Stomach smooth muscle (tissue), 2 donors: ENCODE measurements around the gene SLC12A7.

ENCODE experiments used
- H3K27ac ChIP-seq: one replicate; pipeline ENCODE4 v1.7.0; 2013; ENCODE audit warnings: mild to moderate bottlenecking, low read length, inconsistent platforms
- H3K27me3 ChIP-seq, 2 donors: one replicate each; pipeline ENCODE4 v1.7.0; 2013; ENCODE audit warnings: low read length in 2 of 2; ENCODE audit not compliant: insufficient read depth in 2 of 2, control insufficient read depth in 1 of 2
- H3K36me3 ChIP-seq, 2 donors: one replicate each; pipeline ENCODE4 v1.7.0; 2013; ENCODE audit warnings: low read length in 2 of 2; ENCODE audit not compliant: control insufficient read depth in 2 of 2, insufficient read depth in 2 of 2
- H3K4me1 ChIP-seq: one replicate; pipeline ENCODE4 v1.7.0; 2013; ENCODE audit warnings: low read length; ENCODE audit not compliant: control insufficient read depth, insufficient read depth
- H3K4me3 ChIP-seq, 2 donors: one replicate each; pipeline ENCODE4 v1.7.0; 2013; ENCODE audit warnings: low read length in 2 of 2
- H3K9ac ChIP-seq, 2 donors: one replicate each; pipeline ENCODE4 v1.7.0; 2013; ENCODE audit warnings: low read length in 2 of 2, mild to moderate bottlenecking in 1 of 2
- H3K9me3 ChIP-seq, 2 donors: one replicate each; pipeline ENCODE4 v1.7.0; 2013; ENCODE audit warnings: low read length in 2 of 2; ENCODE audit not compliant: control insufficient read depth in 2 of 2
- donor health status: healthy.
- donor health status: Pancreatic carcinoma.

SLC12A7 gene

DNA sequence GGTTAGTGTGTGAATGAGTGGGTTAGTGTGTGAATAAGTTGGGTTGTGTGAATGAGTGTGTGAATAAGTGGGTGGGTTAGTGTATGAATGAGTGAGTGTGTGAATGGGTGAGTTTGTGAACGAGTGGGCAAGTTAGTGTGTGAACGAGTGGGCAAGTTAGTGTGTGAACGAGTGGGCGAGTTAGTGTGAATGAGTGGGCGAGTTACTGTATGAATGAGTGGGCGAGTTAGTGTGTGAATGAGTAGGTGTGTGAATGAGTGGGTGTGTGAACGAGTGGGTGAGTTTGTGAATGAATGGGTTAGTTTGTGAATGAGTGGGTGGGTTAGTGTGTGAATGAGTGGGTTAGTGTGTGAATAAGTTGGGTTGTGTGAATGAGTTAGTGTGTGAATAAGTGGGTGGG, 68.5 kb downstream of the SLC12A7 start:
- Histone ChIP-seq H3K9ac (no peak overlapping the region), H3K4me1 (no peaks in the 10 kb centered on the region), H3K27ac (no peak overlapping the region), H3K9me3 (no peaks in the 10 kb centered on the region), H3K27me3 (no peaks in the 10 kb centered on the region), H3K4me3 (no peak overlapping the region), H3K36me3 (no peaks in the 10 kb centered on the region)

GRCh38 chr5:1042626-1043025, 69.2 kb downstream of the SLC12A7 start:
- Histone ChIP-seq H3K9me3 (no peaks in the 10 kb centered on the region), H3K4me3 (no peak overlapping the region)

GRCh38 chr5:1041225-1042143, 70.4 kb downstream of the SLC12A7 start:
- H3K27ac ChIP-seq: no peak overlapping the region
- no peak overlapping the region for H3K4me3 ChIP-seq
- no peaks in the 10 kb centered on the region for H3K27me3 ChIP-seq
- no peak overlapping the region for H3K9ac ChIP-seq
- no peaks in the 10 kb centered on the region for H3K36me3 ChIP-seq
- no peaks in the 10 kb centered on the region for H3K4me1 ChIP-seq
- H3K9me3 ChIP-seq: no peaks in the 10 kb centered on the region

More at GRCh38 chr5:1042626-1043025, 69.2 kb downstream of the SLC12A7 start:
- no peak overlapping the region for H3K27ac ChIP-seq
- no peaks in the 10 kb centered on the region for H3K27me3 ChIP-seq
- no peaks in the 10 kb centered on the region for H3K4me1 ChIP-seq
- no peak overlapping the region for H3K9ac ChIP-seq
- no peaks in the 10 kb centered on the region for H3K36me3 ChIP-seq

DNA sequence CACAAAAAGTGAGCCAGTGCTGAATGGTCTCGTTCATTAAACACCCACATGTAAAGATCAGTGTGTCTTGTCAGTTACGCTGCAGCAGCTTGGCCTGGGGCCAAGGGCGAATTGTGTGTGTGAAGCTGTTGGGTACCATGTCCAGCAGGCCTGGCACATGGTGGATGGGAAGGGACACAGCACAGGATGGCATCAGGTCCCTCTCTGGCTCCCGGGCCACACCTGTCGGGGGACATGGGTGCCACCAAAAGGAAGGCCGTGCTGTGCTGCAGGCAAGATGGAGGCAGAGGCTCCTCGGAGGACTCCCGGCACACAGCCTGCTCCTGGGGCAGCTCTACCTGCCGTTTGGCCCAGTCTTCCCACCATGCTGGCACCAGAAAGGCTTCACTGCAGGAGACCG, 71.3 kb downstream of the SLC12A7 start:
- no peaks in the 10 kb centered on the region for H3K36me3 ChIP-seq
- no peak overlapping the region for H3K9ac ChIP-seq
- H3K4me1 ChIP-seq: no peaks in the 10 kb centered on the region

GRCh38 chr5:1039706-1040260, 72.1 kb downstream of the SLC12A7 start:
- Histone ChIP-seq H3K4me1 (no peaks in the 10 kb centered on the region), H3K9me3 (no peaks in the 10 kb centered on the region), H3K4me3 (no peak overlapping the region), H3K36me3 (no peaks in the 10 kb centered on the region), H3K27ac (no peak overlapping the region), H3K9ac (no peak overlapping the region), H3K27me3 (no peaks in the 10 kb centered on the region)

More for the DNA sequence above, 71.3 kb downstream of the SLC12A7 start:
- no peak overlapping the region for H3K27ac ChIP-seq
- H3K4me3 ChIP-seq: no peak overlapping the region
- no peaks in the 10 kb centered on the region for H3K27me3 ChIP-seq
- no peaks in the 10 kb centered on the region for H3K9me3 ChIP-seq

DNA sequence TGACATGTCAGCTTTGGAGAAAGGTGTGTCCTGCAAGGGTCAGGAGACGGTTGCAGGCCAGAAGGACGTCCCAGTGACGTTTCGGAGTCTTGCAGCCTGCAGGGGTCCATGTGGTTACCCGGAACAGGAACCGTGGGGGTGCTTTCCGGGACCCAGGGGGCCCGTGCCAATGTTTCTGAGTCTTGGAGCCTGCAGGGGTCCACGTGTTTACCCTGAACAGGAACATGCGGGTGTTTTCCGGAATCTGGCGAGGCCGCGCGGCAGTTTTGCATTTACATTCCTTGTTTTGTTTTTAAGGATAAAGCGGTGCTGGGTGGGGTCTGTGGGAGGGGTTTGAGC, 72.7 kb downstream of the SLC12A7 start:
- Histone ChIP-seq H3K4me3 (no peak overlapping the region), H3K4me1 (no peaks in the 10 kb centered on the region), H3K27me3 (no peaks in the 10 kb centered on the region), H3K9ac (no peak overlapping the region), H3K9me3 (no peaks in the 10 kb centered on the region), H3K36me3 (no peaks in the 10 kb centered on the region), H3K27ac (no peak overlapping the region)

DNA sequence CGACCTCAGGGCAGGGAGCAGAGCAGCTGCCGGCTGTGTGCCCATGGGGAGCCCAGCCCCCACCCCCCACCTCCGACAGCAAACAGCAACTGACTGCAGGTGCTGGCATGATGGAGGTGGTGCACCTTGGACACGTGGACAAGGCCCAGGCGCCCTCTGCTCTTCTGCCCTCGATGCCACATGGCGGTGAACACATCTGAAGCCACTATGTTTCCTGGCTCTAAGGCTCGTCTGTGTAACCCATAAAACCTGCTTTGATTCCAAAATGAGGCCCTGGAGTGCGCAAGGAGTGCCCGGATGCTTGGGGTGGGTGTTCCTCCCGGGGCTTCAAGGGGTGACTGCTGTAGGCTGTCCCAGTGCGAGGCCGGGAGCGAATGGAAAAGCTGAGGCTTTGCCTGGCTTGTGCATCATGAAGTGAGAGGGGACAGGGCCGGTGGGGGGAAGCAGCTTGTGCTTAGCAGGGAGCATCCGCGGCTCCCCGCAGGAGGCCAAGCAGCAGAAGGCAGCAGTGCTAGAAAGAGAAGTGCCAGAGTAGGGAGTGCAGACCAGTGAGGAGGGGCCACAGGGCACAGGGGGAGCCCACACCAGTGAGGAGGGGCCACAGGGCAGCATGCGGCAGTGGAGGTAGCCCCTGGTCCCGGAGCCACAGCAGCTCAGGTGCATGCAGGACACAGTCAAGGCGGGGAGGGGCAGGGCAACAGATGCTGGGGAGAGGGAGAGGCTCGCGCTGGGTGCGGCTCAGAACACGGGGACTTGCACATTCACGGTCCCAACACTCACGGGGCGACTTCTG, 73.2 kb downstream of the SLC12A7 start:
- Histone ChIP-seq H3K27me3 (no peaks in the 10 kb centered on the region), H3K4me1 (no peaks in the 10 kb centered on the region), H3K4me3 (no peak overlapping the region), H3K36me3 (no peaks in the 10 kb centered on the region), H3K27ac (no peak overlapping the region), H3K9me3 (no peaks in the 10 kb centered on the region), H3K9ac (no peak overlapping the region)

DNA sequence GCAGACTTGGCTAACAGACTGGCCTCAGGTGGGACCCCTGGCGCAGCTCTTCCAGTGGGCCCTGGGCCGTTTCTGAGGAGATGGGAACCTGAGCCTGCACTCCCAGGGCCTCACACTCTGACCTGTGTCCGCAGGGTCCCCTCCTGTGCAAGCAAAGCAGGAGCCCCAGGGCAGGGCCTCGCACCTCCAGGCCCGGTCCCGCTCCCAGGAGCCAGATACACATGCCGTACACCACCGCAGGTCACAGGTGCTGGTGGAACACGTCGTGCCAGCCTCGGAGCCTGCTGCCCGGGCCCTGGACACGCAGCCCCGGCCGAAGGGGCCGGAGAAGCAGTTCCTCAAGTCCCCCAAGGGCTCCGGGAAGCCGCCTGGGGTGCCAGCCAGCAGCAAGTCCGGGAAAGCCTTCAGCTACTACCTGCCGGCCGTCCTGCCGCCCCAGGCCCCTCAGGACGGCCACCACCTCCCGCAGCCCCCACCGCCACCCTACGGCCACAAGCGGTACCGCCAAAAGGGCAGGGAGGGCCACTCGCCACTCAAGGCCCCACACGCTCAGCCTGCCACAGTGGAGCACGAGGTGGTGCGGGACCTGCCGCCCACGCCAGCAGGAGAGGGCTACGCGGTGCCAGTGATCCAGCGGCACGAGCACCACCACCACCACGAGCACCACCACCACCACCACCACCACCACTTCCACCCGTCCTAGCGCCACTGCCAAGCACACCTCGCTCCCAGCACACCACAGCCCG, 74.0 kb downstream of the SLC12A7 start:
- H3K4me3 ChIP-seq: no peak overlapping the region
- no peaks in the 10 kb centered on the region for H3K36me3 ChIP-seq
- H3K9ac ChIP-seq: no peak overlapping the region
- H3K4me1 ChIP-seq: no peaks in the 10 kb centered on the region
- H3K9me3 ChIP-seq: no peaks in the 10 kb centered on the region
- no peaks in the 10 kb centered on the region for H3K27me3 ChIP-seq
- no peak overlapping the region for H3K27ac ChIP-seq

GRCh38 chr5:1037123-1037670, 74.7 kb downstream of the SLC12A7 start:
- H3K9ac ChIP-seq: no peak overlapping the region
- H3K36me3 ChIP-seq: no peaks in the 10 kb centered on the region
- H3K4me3 ChIP-seq: no peak overlapping the region
- no peaks in the 10 kb centered on the region for H3K9me3 ChIP-seq
- no peaks in the 10 kb centered on the region for H3K4me1 ChIP-seq
- no peaks in the 10 kb centered on the region for H3K27me3 ChIP-seq
- no peak overlapping the region for H3K27ac ChIP-seq

- Histone ChIP-seq H3K9me3 (no peaks in the 10 kb centered on the region), H3K9ac (no peak overlapping the region), H3K36me3 (no peaks in the 10 kb centered on the region), H3K4me1 (no peaks in the 10 kb centered on the region), H3K27me3 (no peaks in the 10 kb centered on the region), H3K27ac (no peak overlapping the region), H3K4me3 (no peak overlapping the region)
Observed at GRCh38 chr5:1036504-1037122, 75.2 kb downstream of the SLC12A7 start.
